Measurements from ENCODE around the gene MYO1D.

Gene MYO1D

GRCh38 chr17:32514606-32515005, 362.3 kb downstream of the MYO1D start:
- TF ChIP-seq CTCF (IDR thresholded peaks at IDR 0.05): no peak

- TF ChIP-seq CTCF (IDR thresholded peaks at IDR 0.05): no peak
Measured at GRCh38 chr17:32513579-32513978, 363.3 kb downstream of the MYO1D start.

GRCh38 chr17:32512328-32512727, 364.6 kb downstream of the MYO1D start:
- TF ChIP-seq CTCF (IDR thresholded peaks at IDR 0.05): no peak

DNA sequence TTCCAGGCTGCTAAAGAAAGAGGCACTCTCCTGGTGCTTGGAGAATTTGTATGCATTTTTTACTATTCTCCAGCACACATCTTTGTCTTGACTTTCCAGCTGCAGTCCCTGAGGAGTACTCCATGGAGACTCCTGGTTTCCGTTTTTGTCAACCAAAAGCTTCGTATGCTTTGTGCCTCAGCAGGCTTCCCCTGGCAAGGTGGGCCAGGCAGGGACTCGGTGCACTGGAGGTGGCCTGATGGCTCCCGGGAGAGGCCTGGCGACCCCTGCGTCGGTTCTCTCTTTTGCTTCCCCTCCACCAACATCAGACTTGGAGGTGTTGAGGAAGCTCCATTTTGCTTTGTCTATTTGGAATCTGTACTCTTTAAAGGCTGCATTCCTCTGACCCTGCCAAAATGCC, 366.5 kb downstream of the MYO1D start:
- TF ChIP-seq CTCF (IDR thresholded peaks at IDR 0.05): no peak

GRCh38 chr17:32508926-32509325, 368.0 kb downstream of the MYO1D start:
- no peak for TF ChIP-seq CTCF (IDR thresholded peaks at IDR 0.05)

DNA sequence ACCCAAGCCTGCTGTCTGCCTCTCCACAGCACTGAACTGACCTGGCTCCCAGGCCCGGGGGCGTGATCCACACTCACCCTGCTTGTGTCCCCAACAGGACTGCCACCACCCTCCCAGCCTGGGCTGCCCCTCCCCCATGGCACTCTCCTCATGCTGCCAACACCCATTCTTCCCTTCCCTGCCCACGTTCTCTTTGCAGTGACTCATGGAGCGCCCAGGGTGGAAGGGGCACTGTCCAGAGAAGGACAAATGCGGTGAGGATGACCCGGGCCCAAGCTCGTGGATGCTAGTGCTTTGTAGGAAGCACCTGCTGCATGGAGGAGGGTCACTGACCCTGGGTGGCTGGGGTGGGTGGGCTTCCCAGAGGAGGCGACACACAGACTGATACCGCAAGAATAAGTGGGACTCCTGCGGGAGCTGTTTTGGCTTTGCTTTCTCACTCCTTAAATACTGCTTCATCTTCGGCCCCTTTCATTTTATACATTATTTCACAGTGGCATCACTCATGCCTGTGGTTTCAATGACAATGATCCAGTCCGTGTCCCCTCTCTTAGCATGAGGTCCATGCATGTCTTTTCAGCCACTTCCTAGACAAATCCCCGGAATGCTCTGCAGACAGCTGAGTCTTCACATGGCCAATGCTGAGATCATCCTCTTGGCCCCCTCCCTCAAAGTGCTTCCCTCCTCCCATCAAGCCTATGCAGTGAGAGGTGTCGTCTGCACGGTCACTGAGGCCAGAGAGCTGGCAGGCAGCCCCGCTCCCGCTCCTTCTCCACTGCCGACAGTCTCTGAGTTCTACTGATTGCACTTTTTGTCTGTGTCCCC, 372.5 kb downstream of the MYO1D start:
- no peak for TF ChIP-seq CTCF (IDR thresholded peaks at IDR 0.05)

DNA sequence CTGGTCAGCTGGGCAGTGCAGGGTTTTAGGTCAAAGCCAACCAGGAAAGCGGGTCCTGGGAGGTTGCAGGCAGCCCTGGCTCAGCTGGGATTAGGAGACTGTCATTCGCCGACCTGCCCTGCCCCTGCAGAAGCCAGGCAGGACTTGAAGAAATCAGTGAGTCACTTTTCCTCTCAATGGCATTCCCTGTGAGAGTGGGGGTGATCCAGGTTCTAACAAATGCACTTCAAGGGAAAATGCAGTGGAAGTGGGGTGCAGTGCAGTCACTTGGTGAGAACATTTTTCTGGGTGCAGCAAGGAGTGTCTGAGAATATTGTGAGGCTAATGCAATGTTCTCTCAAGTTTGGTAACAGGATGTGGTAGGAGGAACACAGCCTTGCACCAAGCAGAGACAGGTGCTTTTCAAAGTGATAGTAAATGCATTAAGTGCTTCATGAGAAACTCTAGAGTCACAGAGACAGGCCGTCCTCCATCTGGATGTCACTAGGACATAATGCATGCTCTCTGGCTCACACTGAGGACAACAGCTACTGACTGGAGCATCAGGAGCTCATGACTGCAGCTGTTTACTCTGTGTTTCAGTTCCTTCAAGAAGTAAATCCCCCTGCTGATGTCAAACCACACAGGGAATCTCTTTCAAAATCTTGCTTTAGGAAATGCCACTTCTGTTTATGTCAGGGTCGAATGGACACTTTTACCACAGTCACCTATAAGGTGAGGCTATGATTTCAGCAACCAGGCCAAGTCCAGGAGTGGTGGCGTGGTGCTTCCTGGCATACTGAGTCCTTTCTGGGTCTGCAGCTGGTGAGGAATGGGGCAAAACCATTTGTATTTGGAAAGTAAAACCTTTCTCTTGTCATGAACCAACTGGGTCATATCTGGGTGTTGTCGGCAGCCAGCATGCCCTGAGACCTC, 373.4 kb downstream of the MYO1D start:
- no peak for TF ChIP-seq CTCF (IDR thresholded peaks at IDR 0.05)
